NT2/D1 (cell line): ENCODE measurements around the gene ASS1.

ENCODE experiments used
- YY1 ChIP-seq: IDR thresholded peaks from 2 replicates; pipeline ENCODE4 v1.6.1; 2011; ENCODE audit not compliant: insufficient read length, insufficient read depth
- ZNF274 ChIP-seq: IDR thresholded peaks from 2 replicates; pipeline ENCODE4 v1.6.1; 2011; ENCODE audit warnings: mild to moderate bottlenecking, low read depth, low read length

DNA sequence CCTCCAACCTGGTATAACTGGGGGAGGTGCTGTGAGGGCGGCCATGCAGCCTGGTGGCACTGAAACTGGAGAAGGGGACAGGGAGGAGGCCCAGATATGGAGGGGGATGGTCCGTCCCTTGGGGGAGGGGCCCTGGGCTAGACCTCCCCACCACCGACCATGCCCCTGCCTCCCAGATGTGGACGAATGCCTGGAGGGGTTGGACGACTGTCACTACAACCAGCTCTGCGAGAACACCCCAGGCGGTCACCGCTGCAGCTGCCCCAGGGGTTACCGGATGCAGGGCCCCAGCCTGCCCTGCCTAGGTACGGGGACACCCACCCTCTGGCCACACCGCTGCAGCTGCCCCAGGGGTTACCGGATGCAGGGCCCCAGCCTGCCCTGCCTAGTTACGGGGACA is 15.4 kb upstream of the ASS1 start:
- TF ChIP-seq YY1 (no peak), ZNF274 (no peak)
